H1 (cell line): ENCODE data around the gene HMG20A. TPM values are rescaled to one million over a fixed set of nuclear protein-coding genes. Genes with fewer than 3 reads are reported as not detected.
A peak's percentile ranks its signal among the peaks of the same experiment; 100 is the strongest.

Source experiments
- CTCF ChIA-PET: fragments of 300-600 bp; sonication (Branson Sonifier 250); formaldehyde crosslinking; loops from one replicate; lab custom pipeline; 2021; ENCODE audit not compliant: partially characterized antibody; lab: Charles Lee
- POLR2A ChIA-PET: fragments of 300-600 bp; sonication (Branson Sonifier 250); formaldehyde crosslinking; loops from one replicate; lab custom pipeline; 2021; ENCODE audit warnings: inconsistent platforms; ENCODE audit not compliant: partially characterized antibody; lab: Charles Lee
- DNase-seq, 2 experiments: peaks; one replicate each; pipeline versions ENCODE4 v3.0.0 to v3.0.0-alpha.2; 2010 to 2022; ENCODE audit warnings: low spot score in 2 of 2, low read depth in 1 of 2, mixed read lengths in 1 of 2
- FAIRE-seq: peaks from 2 replicates; lab custom pipeline; 2011; peaks lifted over from hg19 to GRCh38; lab: Jason Lieb, UNC
- H2AFZ ChIP-seq: 2 replicates; pipeline ENCODE4 v1.8.1; 2012; ENCODE audit warnings: low read length, inconsistent platforms
- H2AK5ac ChIP-seq: 2 replicates; pipeline ENCODE4 v1.6.1; 2013; ENCODE audit warnings: low read depth, low read length
- H2BK120ac ChIP-seq: replicated peaks from 2 replicates; pipeline ENCODE3; 2013; ENCODE audit warnings: low read depth, low read length, inconsistent platforms
- H2BK12ac ChIP-seq: 2 replicates; pipeline ENCODE4 v1.6.1; 2013; ENCODE audit warnings: low read depth, low read length
- H2BK15ac ChIP-seq: 2 replicates; pipeline ENCODE4 v1.6.1; 2013; ENCODE audit warnings: low read length
- H2BK20ac ChIP-seq: 2 replicates; pipeline ENCODE4 v1.6.1; 2013; ENCODE audit warnings: low read length
- H2BK5ac ChIP-seq: 2 replicates; pipeline ENCODE4 v1.6.1; 2013; ENCODE audit warnings: low read depth, low read length
- H3K14ac ChIP-seq: 2 replicates; pipeline ENCODE4 v1.6.1; 2013; ENCODE audit warnings: inconsistent platforms; ENCODE audit not compliant: insufficient read length
- H3K18ac ChIP-seq: 2 replicates; pipeline ENCODE4 v1.6.1; 2013; ENCODE audit warnings: low read length; ENCODE audit errors: extremely low read depth
- H3K23ac ChIP-seq: 2 replicates; pipeline ENCODE4 v1.6.1; 2013; ENCODE audit warnings: inconsistent platforms; ENCODE audit not compliant: insufficient read length
- H3K23me2 ChIP-seq: 2 replicates; pipeline ENCODE4 v1.6.1; 2013; ENCODE audit warnings: low read depth, low read length
- H3K27ac ChIP-seq: 2 replicates; pipeline ENCODE4 v1.6.1; 2011; ENCODE audit warnings: low read depth, low read length, inconsistent platforms
- H3K27me3 ChIP-seq, 4 experiments: replicated peaks in 1 of 4; 1 replicate in 1 of 4; 2 replicates in 3 of 4; pipeline versions ENCODE4 v1.6.1 to v1.8.1; 2011 to 2013; ENCODE audit warnings: low read length in 3 of 4, mild to moderate bottlenecking in 3 of 4, inconsistent platforms in 2 of 4, mixed read lengths in 2 of 4, moderate library complexity in 1 of 4; ENCODE audit not compliant: control insufficient read depth in 3 of 4, insufficient read depth in 3 of 4; ENCODE audit errors: extremely low read depth in 1 of 4
- H3K36me3 ChIP-seq, 4 experiments: 2 replicates each; pipeline versions ENCODE4 v1.6.1 to v1.8.1; 2011 to 2013; ENCODE audit warnings: mild to moderate bottlenecking in 4 of 4, low read length in 3 of 4, moderate library complexity in 2 of 4, control low read depth in 1 of 4, inconsistent platforms in 1 of 4; ENCODE audit not compliant: insufficient read depth in 4 of 4, control insufficient read depth in 2 of 4
- H3K4ac ChIP-seq: replicated peaks from 2 replicates; pipeline ENCODE3; 2013; ENCODE audit warnings: low read length, low read depth, mixed read lengths, inconsistent platforms; ENCODE audit not compliant: insufficient read length
- H3K4me1 ChIP-seq, 4 experiments: replicated peaks in 1 of 4; 1 replicate in 1 of 4; 2 replicates in 3 of 4; pipeline versions ENCODE4 v1.6.1 to v1.8.1; 2011 to 2013; ENCODE audit warnings: low read length in 3 of 4, inconsistent platforms in 2 of 4, mixed read lengths in 1 of 4; ENCODE audit not compliant: insufficient read depth in 4 of 4, control insufficient read depth in 3 of 4
- H3K4me2 ChIP-seq, 2 experiments: 2 replicates each; pipeline versions ENCODE4 v1.6.1 to v1.8.1; 2011 to 2013; ENCODE audit warnings: low read depth in 2 of 2, low read length in 2 of 2, control low read depth in 1 of 2, inconsistent platforms in 1 of 2, mild to moderate bottlenecking in 1 of 2; ENCODE audit not compliant: insufficient read depth in 1 of 2
- H3K4me3 ChIP-seq, 4 experiments: fragments of 200-600, 300-600 bp in 1 of 4; sonication (generic), shearing (Covaris generic), sonication (Bioruptor Twin) in 1 of 4; 2 replicates each; pipeline versions ENCODE4 v1.5.1 to v1.8.1; 2011 to 2016; ENCODE audit warnings: low read length in 4 of 4, low read depth in 3 of 4, control low read depth in 2 of 4, inconsistent platforms in 2 of 4, mild to moderate bottlenecking in 2 of 4, mixed read lengths in 1 of 4, moderate library complexity in 1 of 4; ENCODE audit not compliant: insufficient read depth in 2 of 4; ENCODE audit errors: extremely low read depth in 1 of 4
- H3K56ac ChIP-seq: replicated peaks from 2 replicates; pipeline ENCODE3; 2013; ENCODE audit warnings: low read depth, mild to moderate bottlenecking, mixed read lengths, low read length, inconsistent platforms; ENCODE audit not compliant: insufficient read length
- H3K79me1 ChIP-seq: 2 replicates; pipeline ENCODE4 v1.6.1; 2013; ENCODE audit warnings: low read depth, low read length, control low read depth
- H3K79me2 ChIP-seq, 2 experiments: 2 replicates each; pipeline versions ENCODE4 v1.6.1 to v1.8.1; 2012 to 2013; ENCODE audit warnings: low read length in 2 of 2, mild to moderate bottlenecking in 2 of 2, inconsistent platforms in 1 of 2; ENCODE audit not compliant: insufficient read depth in 2 of 2, control insufficient read depth in 1 of 2
- H3K9ac ChIP-seq, 4 experiments: replicated peaks in 1 of 4; 1 replicate in 1 of 4; 2 replicates in 3 of 4; pipeline versions ENCODE4 v1.6.1 to v1.8.1; 2011 to 2013; ENCODE audit warnings: low read depth in 3 of 4, low read length in 3 of 4, control low read depth in 2 of 4, mild to moderate bottlenecking in 2 of 4, moderate library complexity in 2 of 4, inconsistent platforms in 1 of 4; ENCODE audit errors: extremely low read depth in 1 of 4
- H3K9me3 ChIP-seq, 2 experiments: 2 replicates each; pipeline versions ENCODE4 v1.6.1 to v1.8.1; 2012 to 2013; ENCODE audit warnings: mild to moderate bottlenecking in 2 of 2, moderate library complexity in 2 of 2, control low read depth in 1 of 2, inconsistent platforms in 1 of 2, low read depth in 1 of 2, low read length in 1 of 2, mixed read lengths in 1 of 2; ENCODE audit not compliant: insufficient read depth in 2 of 2
- H4K20me1 ChIP-seq, 2 experiments: replicated peaks in 1 of 2; 2 replicates each; pipeline versions ENCODE3 to v1.8.1; 2011 to 2013; ENCODE audit warnings: inconsistent platforms in 2 of 2, low read length in 2 of 2, mild to moderate bottlenecking in 1 of 2; ENCODE audit not compliant: insufficient read depth in 2 of 2, control insufficient read depth in 1 of 2
- H4K5ac ChIP-seq: 2 replicates; pipeline ENCODE4 v1.6.1; 2013; ENCODE audit warnings: low read length, low read depth, mixed read lengths, inconsistent platforms; ENCODE audit not compliant: insufficient read length
- H4K8ac ChIP-seq: 2 replicates; pipeline ENCODE4 v1.8.0; 2013; ENCODE audit warnings: mild to moderate bottlenecking, moderate library complexity, low read length, inconsistent platforms; ENCODE audit not compliant: insufficient read depth; ENCODE audit errors: extremely low read depth
- H4K91ac ChIP-seq: replicated peaks from 2 replicates; pipeline ENCODE3; 2013; ENCODE audit warnings: low read length, mixed read lengths, inconsistent platforms; ENCODE audit not compliant: insufficient read length
- CHD2 ChIP-seq: IDR thresholded peaks from 2 replicates; pipeline ENCODE4 v1.6.1; 2012; ENCODE audit warnings: low read length, improper control_type of control experiment
- KDM1A ChIP-seq: fragments of 200-600, 300-600 bp; sonication (generic); IDR thresholded peaks from 2 replicates; pipeline ENCODE4 v1.7.1; 2016; ENCODE audit warnings: mild to moderate bottlenecking, low read length, borderline replicate concordance
- WGBS, 2 experiments: shearing (Covaris generic) in 1 of 2; methylation state at CpG; one replicate each; pipeline versions ENCODE4 v1.1.6 to v1.1.7; 2013 to 2015; ENCODE audit warnings: low lambda C conversion rate in 2 of 2, mixed read lengths in 2 of 2, inconsistent platforms in 1 of 2, low coverage in 1 of 2, missing lambda C conversion rate in 1 of 2; ENCODE audit not compliant: insufficient replicate concordance in 2 of 2, insufficient coverage in 1 of 2, insufficient read length in 1 of 2; ENCODE audit errors: extremely low coverage in 1 of 2, missing lambda C conversion rate in 1 of 2; 5-methylcytosine and 5-hydroxymethylcytosine counted together
- polyA plus RNA-seq, 7 experiments: library from polyadenylated mRNA; depleted of rRNA in 3 of 7; stranded (reverse) in 5 of 7; unstranded in 2 of 7; fragments of >200 nt in 5 of 7; fragments of 200-250 nt in 2 of 7; gene quantifications; 1 replicate in 5 of 7; 2 replicates in 1 of 7; 4 replicates in 1 of 7; pipeline versions ENCODE4 v1.2.1 to v1.2.3, GENCODE V29; 2011 to 2013; ENCODE audit warnings: missing spikeins in 2 of 7, mixed read lengths in 2 of 7
- total RNA-seq: library from RNA; stranded (reverse); fragmentation: NEBNext Ultra II Directional; extraction: Animal tissue kit (Norgen Biotek cat#: 25700); gene quantifications from 2 replicates; pipeline ENCODE4 v1.2.1, GENCODE V29; 2021

HMG20A gene
- total and polyA plus RNA-seq, 2 of the 8 experiments (the other 6 are each of a cell fraction or from before 2014, with no cell fraction given) = 52.1 to 59.7 TPM

- WGBS, 2 experiments = 100% methylated on average over 1 of the region's 1 CpG; no CpG with 5 or more reads in 1 of the 2 experiments
- no peak overlapping the region for H3K4ac ChIP-seq
- H2BK5ac ChIP-seq = no peak overlapping the region
- H3K4me3 ChIP-seq = no peak overlapping the region
- FAIRE-seq (no peak), DNase-seq (no peak)
- no peak overlapping the region for H2BK15ac ChIP-seq
- H3K14ac ChIP-seq = no peak overlapping the region
- H3K56ac ChIP-seq = no peak overlapping the region
- no peaks in the 10 kb centered on the region for H3K23me2 ChIP-seq
- no peak overlapping the region for H3K23ac ChIP-seq
- H3K9ac ChIP-seq = no peak overlapping the region
- CTCF ChIA-PET = no interaction called here
- H3K27me3 ChIP-seq = no peaks in the 10 kb centered on the region
- H3K79me1 ChIP-seq = no peaks in the 10 kb centered on the region
- H3K18ac ChIP-seq = no peak overlapping the region
- no peak overlapping the region for H2BK12ac ChIP-seq
- H4K8ac ChIP-seq = no peak overlapping the region
- H3K36me3 ChIP-seq = no peaks in the 10 kb centered on the region; a peak in 2 of 8 replicates
- POLR2A ChIA-PET = no interaction called here
- H3K9me3 ChIP-seq = peaks cover 3 to 5% of the 10 kb centered on the region in 2 experiments; a peak in 2 of 4 replicates
- no peak overlapping the region for H2AFZ ChIP-seq
- no peaks in the 10 kb centered on the region for H4K20me1 ChIP-seq
- no peaks in the 10 kb centered on the region for H3K4me1 ChIP-seq
- H3K27ac ChIP-seq = no peak overlapping the region
- no peak overlapping the region for H2BK20ac ChIP-seq
- no peak overlapping the region for H4K91ac ChIP-seq
- H2AK5ac ChIP-seq = no peak overlapping the region
- no peak overlapping the region for H4K5ac ChIP-seq
- TF ChIP-seq KDM1A (peak; percentile 77), CHD2 (no peak)
- no peak overlapping the region for H3K4me2 ChIP-seq
- no peak overlapping the region for H2BK120ac ChIP-seq
- H3K79me2 ChIP-seq = peaks cover 0 to 96% of the 10 kb centered on the region in 2 experiments; a peak in 2 of 4 replicates
These were observed 20.4 kb upstream of the HMG20A start for GRCh38 chr15:77400258-77400657.
